ENCODE data around the gene MME. TPM values are rescaled to one million over a fixed set of nuclear protein-coding genes. Genes with fewer than 3 reads are reported as not detected.

The MME gene
- total RNA-seq, 1 donor from 2014 or later = 14.5 TPM

GRCh38 chr3:155149494-155149893, 69.4 kb downstream of the MME start:
- Mint-ChIP-seq H3K27ac (ENCODE audit: unreplicated experiment) (no peak overlapping the region), H3K4me3 (ENCODE audit: unreplicated experiment) (no peak overlapping the region), H3K9me3 (ENCODE audit: unreplicated experiment) (no peaks in the 10 kb centered on the region), H3K36me3 (ENCODE audit: unreplicated experiment) (no peaks in the 10 kb centered on the region), H3K27me3 (ENCODE audit: unreplicated experiment) (no peaks in the 10 kb centered on the region), H3K4me1 (ENCODE audit: unreplicated experiment) (no peaks in the 10 kb centered on the region)
- DNase-seq (ENCODE audit: extremely low spot score, unreplicated experiment) = no peak
- TF ChIP-seq CTCF (IDR thresholded peaks at IDR 0.05) = no peak

GRCh38 chr3:155153242-155154186, 73.4 kb downstream of the MME start:
- DNase-seq (ENCODE audit: extremely low spot score, unreplicated experiment) = no peak
- Mint-ChIP-seq H3K27me3 (ENCODE audit: unreplicated experiment) (no peaks in the 10 kb centered on the region), H3K4me3 (ENCODE audit: unreplicated experiment) (no peak overlapping the region), H3K4me1 (ENCODE audit: unreplicated experiment) (no peaks in the 10 kb centered on the region), H3K27ac (ENCODE audit: unreplicated experiment) (no peak overlapping the region), H3K36me3 (ENCODE audit: unreplicated experiment) (no peaks in the 10 kb centered on the region), H3K9me3 (ENCODE audit: unreplicated experiment) (no peaks in the 10 kb centered on the region)
- TF ChIP-seq CTCF (IDR thresholded peaks at IDR 0.05) = no peak

GRCh38 chr3:155154255-155154654, 74.1 kb downstream of the MME start:
- DNase-seq (ENCODE audit: extremely low spot score, unreplicated experiment) = no peak
- TF ChIP-seq CTCF (IDR thresholded peaks at IDR 0.05) = no peak
- H3K4me1 Mint-ChIP-seq (ENCODE audit: unreplicated experiment) = no peaks in the 10 kb centered on the region

GRCh38 chr3:155158346-155159037, 78.4 kb downstream of the MME start:
- Mint-ChIP-seq H3K9me3 (ENCODE audit: unreplicated experiment) (no peaks in the 10 kb centered on the region), H3K27ac (ENCODE audit: unreplicated experiment) (no peak overlapping the region), H3K36me3 (ENCODE audit: unreplicated experiment) (no peaks in the 10 kb centered on the region), H3K4me3 (ENCODE audit: unreplicated experiment) (no peak overlapping the region), H3K4me1 (ENCODE audit: unreplicated experiment) (no peaks in the 10 kb centered on the region), H3K27me3 (ENCODE audit: unreplicated experiment) (no peaks in the 10 kb centered on the region)
- no peak for TF ChIP-seq CTCF (IDR thresholded peaks at IDR 0.05)
- DNase-seq (ENCODE audit: extremely low spot score, unreplicated experiment) = no peak

More at GRCh38 chr3:155154255-155154654, 74.1 kb downstream of the MME start:
- Mint-ChIP-seq H3K27ac (ENCODE audit: unreplicated experiment) (no peak overlapping the region), H3K4me3 (ENCODE audit: unreplicated experiment) (no peak overlapping the region), H3K9me3 (ENCODE audit: unreplicated experiment) (no peaks in the 10 kb centered on the region), H3K27me3 (ENCODE audit: unreplicated experiment) (no peaks in the 10 kb centered on the region), H3K36me3 (ENCODE audit: unreplicated experiment) (no peaks in the 10 kb centered on the region)

- no peaks in the 10 kb centered on the region for H3K4me1 Mint-ChIP-seq (ENCODE audit: unreplicated experiment)
- DNase-seq (ENCODE audit: extremely low spot score, unreplicated experiment) = no peak
- no peaks in the 10 kb centered on the region for H3K27me3 Mint-ChIP-seq (ENCODE audit: unreplicated experiment)
- no peak overlapping the region for H3K27ac Mint-ChIP-seq (ENCODE audit: unreplicated experiment)
- no peak overlapping the region for H3K4me3 Mint-ChIP-seq (ENCODE audit: unreplicated experiment)
- no peak for TF ChIP-seq CTCF (IDR thresholded peaks at IDR 0.05)
- H3K36me3 Mint-ChIP-seq (ENCODE audit: unreplicated experiment) = no peaks in the 10 kb centered on the region
- H3K9me3 Mint-ChIP-seq (ENCODE audit: unreplicated experiment) = no peaks in the 10 kb centered on the region
Observed at GRCh38 chr3:155159301-155159700, 79.2 kb downstream of the MME start.
